Neuronal stem cell (in vitro differentiated cells): ENCODE results near the gene SAMD11.
"Not testable (repeated sequence)": the region's sequence is repeated elsewhere in the genome, so short reads cannot be mapped to it uniquely, and the experiment has no call there.

Experiments
- DNase-seq: peaks from one replicate; pipeline ENCODE4 v3.0.0-alpha.2; 2013; ENCODE audit warnings: low spot score
- H2AFZ ChIP-seq: one replicate; pipeline ENCODE4 v1.6.1; 2013; ENCODE audit warnings: mild to moderate bottlenecking, low read length, inconsistent platforms
- H2AK5ac ChIP-seq: 2 replicates; pipeline ENCODE4 v1.6.1; 2013; ENCODE audit warnings: low read depth, mild to moderate bottlenecking, inconsistent platforms, low read length, moderate library complexity, mixed read lengths
- H2BK120ac ChIP-seq: 2 replicates; pipeline ENCODE4 v1.6.1; 2013; ENCODE audit warnings: low read depth, mild to moderate bottlenecking, inconsistent platforms, low read length, moderate library complexity, mixed read lengths
- H2BK12ac ChIP-seq: one replicate; pipeline ENCODE4 v1.6.1; 2013; ENCODE audit warnings: low read length, inconsistent platforms
- H2BK15ac ChIP-seq: 2 replicates; pipeline ENCODE4 v1.6.1; 2013; ENCODE audit warnings: mild to moderate bottlenecking, low read length, inconsistent platforms, mixed read lengths
- H2BK5ac ChIP-seq: one replicate; pipeline ENCODE4 v1.6.1; 2013; ENCODE audit warnings: inconsistent platforms, mild to moderate bottlenecking, low read length, moderate library complexity
- H3K14ac ChIP-seq: one replicate; pipeline ENCODE4 v1.6.1; 2013; ENCODE audit warnings: low read length, inconsistent platforms
- H3K18ac ChIP-seq: 2 replicates; pipeline ENCODE4 v1.6.1; 2013; ENCODE audit warnings: low read length, inconsistent platforms
- H3K23ac ChIP-seq: 2 replicates; pipeline ENCODE4 v1.6.1; 2013; ENCODE audit warnings: low read depth, mild to moderate bottlenecking, mixed read lengths, low read length, inconsistent platforms; ENCODE audit not compliant: poor library complexity
- H3K27ac ChIP-seq: replicated peaks from 3 replicates; pipeline ENCODE4 v1.5.1; 2013; ENCODE audit warnings: low read length, inconsistent platforms
- H3K27me3 ChIP-seq, 3 experiments: 2 replicates each; pipeline ENCODE4 v1.6.1; 2013; ENCODE audit warnings: low read length in 3 of 3, mild to moderate bottlenecking in 2 of 3, inconsistent platforms in 1 of 3, low read depth in 1 of 3, mixed read lengths in 1 of 3, moderate library complexity in 1 of 3; ENCODE audit not compliant: control insufficient read depth in 3 of 3, insufficient read depth in 3 of 3
- H3K36me3 ChIP-seq, 2 donors: replicated peaks in 1 of 2; 2 replicates each; pipeline ENCODE4 v1.6.1; 2013; ENCODE audit warnings: low read length in 2 of 2; ENCODE audit not compliant: control insufficient read depth in 2 of 2, insufficient read depth in 2 of 2
- H3K4ac ChIP-seq: 2 replicates; pipeline ENCODE4 v1.6.1; 2013; ENCODE audit warnings: inconsistent platforms, mild to moderate bottlenecking, low read length, moderate library complexity
- H3K4me1 ChIP-seq, 2 donors: 1 replicate in 1 of 2; 2 replicates in 1 of 2; pipeline ENCODE4 v1.6.1; 2013; ENCODE audit warnings: low read length in 2 of 2, low read depth in 1 of 2; ENCODE audit not compliant: control insufficient read depth in 2 of 2, insufficient read depth in 1 of 2
- H3K4me2 ChIP-seq: one replicate; pipeline ENCODE4 v1.6.1; 2013; ENCODE audit warnings: mild to moderate bottlenecking, low read length, inconsistent platforms; ENCODE audit not compliant: insufficient read depth, poor library complexity, severe bottlenecking
- H3K4me3 ChIP-seq, 2 donors: 2 replicates each; pipeline ENCODE4 v1.5.1; 2013; ENCODE audit warnings: low read length in 2 of 2, mild to moderate bottlenecking in 2 of 2, inconsistent platforms in 1 of 2, moderate library complexity in 1 of 2
- H3K79me1 ChIP-seq: one replicate; pipeline ENCODE4 v1.6.1; 2013; ENCODE audit warnings: low read depth, mild to moderate bottlenecking, inconsistent platforms, low read length, moderate library complexity
- H3K9ac ChIP-seq: one replicate; pipeline ENCODE4 v1.6.1; 2013; ENCODE audit warnings: mild to moderate bottlenecking, low read depth, low read length, inconsistent platforms; ENCODE audit not compliant: poor library complexity
- H3K9me3 ChIP-seq, 2 donors: replicated peaks in 1 of 2; 2 replicates each; pipeline versions ENCODE3 to v1.6.1; 2013; ENCODE audit warnings: low read length in 2 of 2, mild to moderate bottlenecking in 2 of 2, inconsistent platforms in 1 of 2, low read depth in 1 of 2, mixed read lengths in 1 of 2, moderate library complexity in 1 of 2; ENCODE audit not compliant: control insufficient read depth in 2 of 2, insufficient read depth in 1 of 2
- H4K8ac ChIP-seq: one replicate; pipeline ENCODE4 v1.6.1; 2013; ENCODE audit warnings: low read depth, mild to moderate bottlenecking, inconsistent platforms, low read length, moderate library complexity
- H4K91ac ChIP-seq: one replicate; pipeline ENCODE4 v1.6.1; 2013; ENCODE audit warnings: low read length, low read depth, mild to moderate bottlenecking, inconsistent platforms; ENCODE audit not compliant: poor library complexity
- WGBS, 2 donors: extraction: QIAGEN DNeasy Blood & Tissue Kit; methylation state at CpG; one replicate each; pipeline ENCODE4 v1.1.7; 2013; ENCODE audit warnings: missing lambda C conversion rate in 2 of 2, mixed read lengths in 1 of 2; ENCODE audit not compliant: insufficient read length in 2 of 2, insufficient replicate concordance in 1 of 2; ENCODE audit errors: extremely low coverage in 2 of 2; 5-methylcytosine and 5-hydroxymethylcytosine counted together

SAMD11 gene

GRCh38 chr1:988061-988460, 64.3 kb downstream of the SAMD11 start:
- H3K36me3 ChIP-seq, H2BK15ac ChIP-seq, H2BK12ac ChIP-seq, H2BK120ac ChIP-seq, H3K4ac ChIP-seq, H2AFZ ChIP-seq, H4K8ac ChIP-seq, DNase-seq, H3K4me1 ChIP-seq, H3K9ac ChIP-seq, H3K27ac ChIP-seq, H3K14ac ChIP-seq, H3K4me2 ChIP-seq, H3K23ac ChIP-seq, H3K79me1 ChIP-seq, H4K91ac ChIP-seq, H3K4me3 ChIP-seq, H2AK5ac ChIP-seq, H2BK5ac ChIP-seq, H3K18ac ChIP-seq: not testable (repeated sequence)
- Histone ChIP-seq H3K9me3 (peaks cover 6 to 12% of the 10 kb centered on the region in 2 donors), H3K27me3 (peaks cover 0 to 14% (median 0%) of the 10 kb centered on the region in 3 experiments)
- no CpG with 5 or more reads among the region's 5 CpGs for WGBS, 2 donors

GRCh38 chr1:991275-991674, 67.6 kb downstream of the SAMD11 start:
- not testable (repeated sequence) for H3K4me1 ChIP-seq, H3K36me3 ChIP-seq, H3K4me2 ChIP-seq, H3K4me3 ChIP-seq, H3K27me3 ChIP-seq, DNase-seq, H3K9ac ChIP-seq, H3K79me1 ChIP-seq, H3K4ac ChIP-seq, H2BK120ac ChIP-seq, H4K8ac ChIP-seq, H4K91ac ChIP-seq, H3K23ac ChIP-seq, H3K14ac ChIP-seq, H2BK12ac ChIP-seq, H2BK5ac ChIP-seq, H3K27ac ChIP-seq, H3K18ac ChIP-seq, H2BK15ac ChIP-seq, H2AFZ ChIP-seq, H2AK5ac ChIP-seq
- WGBS, 2 donors: no CpG with 5 or more reads among the region's 6 CpGs
- peaks cover 8 to 14% of the 10 kb centered on the region in 2 donors for H3K9me3 ChIP-seq

- Histone ChIP-seq H3K9ac (no peak overlapping the region), H3K27ac (no peak overlapping the region), H4K91ac (no peak overlapping the region), H2BK12ac (no peak overlapping the region), H3K4me1 (peaks cover 3 to 4% of the 10 kb centered on the region in 2 donors), H3K23ac (no peak overlapping the region), H2AK5ac (no peak overlapping the region), H4K8ac (no peak overlapping the region), H3K18ac (no peak overlapping the region), H3K36me3 (no peaks in the 10 kb centered on the region), H3K9me3 (peaks cover 8 to 14% of the 10 kb centered on the region in 2 donors), H3K4me2 (no peak overlapping the region), H2BK120ac (no peak overlapping the region), H2BK15ac (no peak overlapping the region), H3K79me1 (no peaks in the 10 kb centered on the region), H3K14ac (no peak overlapping the region), H3K4ac (no peak overlapping the region), H2AFZ (no peak overlapping the region), H3K27me3 (no peaks in the 10 kb centered on the region), H2BK5ac (no peak overlapping the region), H3K4me3 (no peak overlapping the region)
- DNase-seq: no peak
- no CpG with 5 or more reads among the region's 10 CpGs for WGBS, 2 donors
Measured at GRCh38 chr1:991895-992294, 68.2 kb downstream of the SAMD11 start.

- H3K9me3 ChIP-seq: peaks cover 8 to 14% of the 10 kb centered on the region in 2 donors
- H4K8ac ChIP-seq: no peak overlapping the region
- H2AFZ ChIP-seq: no peak overlapping the region
- no peak overlapping the region for H3K14ac ChIP-seq
- H3K4ac ChIP-seq: no peak overlapping the region
- no peak overlapping the region for H2AK5ac ChIP-seq
- DNase-seq: no peak
- H3K18ac ChIP-seq: no peak overlapping the region
- H4K91ac ChIP-seq: no peak overlapping the region
- no peak overlapping the region for H2BK5ac ChIP-seq
- H3K9ac ChIP-seq: no peak overlapping the region
- H3K4me2 ChIP-seq: no peak overlapping the region
- WGBS, 2 donors: no CpG with 5 or more reads among the region's 7 CpGs
- H3K23ac ChIP-seq: no peak overlapping the region
- no peak overlapping the region for H2BK12ac ChIP-seq
- no peak overlapping the region for H3K27ac ChIP-seq
- peaks cover 3% of the 10 kb centered on the region for H3K79me1 ChIP-seq
- no peak overlapping the region for H2BK15ac ChIP-seq
- H3K4me3 ChIP-seq: no peak overlapping the region
- H2BK120ac ChIP-seq: no peak overlapping the region
- H3K4me1 ChIP-seq: peaks cover 8 to 9% of the 10 kb centered on the region in 2 donors
- H3K27me3 ChIP-seq: peaks cover 0 to under 1% (median 0%) of the 10 kb centered on the region in 3 experiments
- H3K36me3 ChIP-seq: no peaks in the 10 kb centered on the region
Measured at GRCh38 chr1:992362-992761, 68.6 kb downstream of the SAMD11 start.
